T-helper 2 cell treated with Interferon-gamma antibody and Interleukin-4, amounts not matched to agents 5 μg/mL and 100 μg/mL, for 36 hours (primary cell): Measurements from ENCODE around the gene ZNF385D.

Source experiments
- DNase-seq: peaks from one replicate; pipeline ENCODE4 v3.0.0; 2021; ENCODE audit warnings: low spot score
- H3K27ac Mint-ChIP-seq: one replicate; pipeline ENCODE4 v1.8.0; 2021; ENCODE audit warnings: mild to moderate bottlenecking, mixed read lengths
- H3K27me3 Mint-ChIP-seq: one replicate; pipeline ENCODE4 v1.8.0; 2021; ENCODE audit warnings: low read depth, mixed read lengths
- H3K36me3 Mint-ChIP-seq: one replicate; pipeline ENCODE4 v1.8.0; 2021; ENCODE audit warnings: low read depth, mixed read lengths
- H3K4me1 Mint-ChIP-seq: one replicate; pipeline ENCODE4 v1.8.0; 2021; ENCODE audit warnings: low read depth, mixed read lengths
- H3K4me3 Mint-ChIP-seq: one replicate; pipeline ENCODE4 v1.8.0; 2022; ENCODE audit warnings: mild to moderate bottlenecking, moderate library complexity, mixed read lengths
- H3K9me3 Mint-ChIP-seq: one replicate; pipeline ENCODE4 v1.8.0; 2021; ENCODE audit warnings: mixed read lengths

The ZNF385D gene

DNA sequence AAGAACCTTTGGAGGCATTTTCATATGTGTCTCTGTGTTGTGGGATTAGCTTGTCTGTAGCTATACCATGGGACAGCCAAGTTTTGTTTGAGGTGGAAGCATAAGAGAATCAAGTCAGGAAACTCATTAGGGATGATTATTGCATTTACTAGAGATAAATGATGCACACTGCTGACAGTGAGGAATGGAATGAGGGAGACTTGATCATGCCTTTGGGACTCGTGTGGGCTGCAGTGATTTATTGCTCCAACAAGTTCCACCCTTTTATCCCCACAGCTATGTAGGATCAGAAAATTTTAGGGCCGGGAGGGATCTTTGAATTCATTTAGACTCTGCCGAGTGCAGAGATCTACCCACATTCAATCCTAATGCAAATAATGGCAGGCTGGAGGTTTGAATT, 16.3 kb downstream of the ZNF385D start:
- Mint-ChIP-seq H3K27ac (no peak overlapping the region), H3K36me3 (no peaks in the 10 kb centered on the region), H3K27me3 (no peaks in the 10 kb centered on the region), H3K9me3 (peaks cover 25% of the 10 kb centered on the region), H3K4me1 (no peaks in the 10 kb centered on the region), H3K4me3 (no peak overlapping the region)
- no peak for DNase-seq

DNA sequence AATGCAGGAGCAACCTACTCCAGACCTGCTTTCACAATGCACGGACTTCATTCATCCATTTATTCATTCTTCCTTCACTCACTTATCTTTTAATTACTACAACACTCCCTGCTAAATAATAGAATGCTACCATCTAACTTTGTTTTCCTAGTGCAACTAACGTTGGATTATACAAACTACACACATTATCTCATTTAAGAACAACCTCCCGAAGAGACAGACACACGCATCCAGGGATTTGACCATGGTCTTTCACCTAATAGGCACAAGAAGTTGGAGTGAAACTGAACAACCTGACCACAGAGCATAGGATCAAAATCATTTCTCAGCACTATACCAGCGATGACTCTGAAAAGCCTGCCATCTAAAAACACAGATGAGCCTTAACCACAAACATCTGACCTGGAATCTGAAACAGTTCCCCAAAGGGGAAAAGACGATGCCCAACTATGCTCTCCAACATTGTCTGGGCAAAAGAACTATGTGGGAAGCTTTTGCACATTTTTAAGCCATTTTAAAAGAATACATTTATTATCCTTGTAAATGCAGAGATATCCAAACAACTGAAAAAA, 21.0 kb downstream of the ZNF385D start:
- H3K27me3 Mint-ChIP-seq, result no peaks in the 10 kb centered on the region
- no peak overlapping the region for H3K27ac Mint-ChIP-seq
- no peaks in the 10 kb centered on the region for H3K4me1 Mint-ChIP-seq
- no peak for DNase-seq
- H3K4me3 Mint-ChIP-seq, result no peak overlapping the region
- H3K36me3 Mint-ChIP-seq, result no peaks in the 10 kb centered on the region
- H3K9me3 Mint-ChIP-seq, result peaks cover 23% of the 10 kb centered on the region

DNA sequence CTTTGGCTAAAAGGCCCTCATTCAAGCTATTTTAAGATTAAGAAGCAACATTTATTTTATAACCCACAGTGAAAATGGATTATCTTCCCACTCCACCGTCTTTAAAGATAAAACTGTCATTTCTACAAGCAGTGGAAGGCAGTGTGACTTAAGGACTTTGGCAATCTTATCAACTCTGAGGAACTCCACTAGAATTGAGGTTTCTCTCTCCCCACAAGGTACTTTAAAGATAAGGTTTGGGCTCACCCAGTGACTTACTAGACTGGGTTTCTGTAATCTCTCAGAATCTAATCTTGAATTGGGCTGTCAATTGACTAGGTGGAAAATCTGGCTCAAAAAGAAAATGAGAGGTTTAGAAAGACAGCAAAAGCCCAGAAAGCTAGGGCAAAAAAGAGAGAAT, 21.7 kb downstream of the ZNF385D start:
- peaks cover 22% of the 10 kb centered on the region for H3K9me3 Mint-ChIP-seq
- no peak for DNase-seq
- H3K27ac Mint-ChIP-seq, result no peak overlapping the region
- H3K27me3 Mint-ChIP-seq, result no peaks in the 10 kb centered on the region
- H3K36me3 Mint-ChIP-seq, result no peaks in the 10 kb centered on the region
- no peak overlapping the region for H3K4me3 Mint-ChIP-seq
- no peaks in the 10 kb centered on the region for H3K4me1 Mint-ChIP-seq

GRCh38 chr3:21722768-21723167, 28.2 kb downstream of the ZNF385D start:
- no peaks in the 10 kb centered on the region for H3K4me1 Mint-ChIP-seq
- H3K4me3 Mint-ChIP-seq, result no peak overlapping the region
- H3K27me3 Mint-ChIP-seq, result no peaks in the 10 kb centered on the region
- DNase-seq, result no peak
- no peaks in the 10 kb centered on the region for H3K36me3 Mint-ChIP-seq
- H3K27ac Mint-ChIP-seq, result no peak overlapping the region
- H3K9me3 Mint-ChIP-seq, result peaks cover 41% of the 10 kb centered on the region

DNA sequence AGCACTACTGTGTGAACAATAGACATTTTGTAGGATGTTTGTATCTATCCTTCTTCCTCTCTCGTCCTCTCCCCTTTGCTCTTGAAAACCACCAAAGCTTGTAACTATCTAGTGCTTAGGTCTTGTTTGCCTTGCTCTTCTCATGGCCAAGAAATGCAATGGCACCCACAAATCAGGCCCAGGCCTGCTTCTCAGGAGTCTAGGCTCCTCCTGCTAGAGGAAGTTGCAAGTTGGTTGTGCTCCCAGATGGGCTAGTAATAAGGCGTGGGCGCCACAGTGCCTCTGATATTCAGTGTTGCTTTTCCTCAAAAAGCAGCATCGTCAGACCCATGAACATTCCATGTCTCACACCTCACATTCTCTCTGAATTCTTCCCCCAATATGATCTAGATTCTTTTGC, 28.7 kb downstream of the ZNF385D start:
- no peak for DNase-seq
- no peaks in the 10 kb centered on the region for H3K36me3 Mint-ChIP-seq
- no peak overlapping the region for H3K4me3 Mint-ChIP-seq
- no peaks in the 10 kb centered on the region for H3K27me3 Mint-ChIP-seq
- no peak overlapping the region for H3K27ac Mint-ChIP-seq
- H3K4me1 Mint-ChIP-seq, result no peaks in the 10 kb centered on the region
- H3K9me3 Mint-ChIP-seq, result peaks cover 41% of the 10 kb centered on the region

- no peak overlapping the region for H3K27ac Mint-ChIP-seq
- peaks cover 36% of the 10 kb centered on the region for H3K9me3 Mint-ChIP-seq
- no peak for DNase-seq
- H3K4me1 Mint-ChIP-seq, result no peaks in the 10 kb centered on the region
- H3K36me3 Mint-ChIP-seq, result no peaks in the 10 kb centered on the region
- no peaks in the 10 kb centered on the region for H3K27me3 Mint-ChIP-seq
- H3K4me3 Mint-ChIP-seq, result no peak overlapping the region
Observed at GRCh38 chr3:21718943-21719591, 31.9 kb downstream of the ZNF385D start.

DNA sequence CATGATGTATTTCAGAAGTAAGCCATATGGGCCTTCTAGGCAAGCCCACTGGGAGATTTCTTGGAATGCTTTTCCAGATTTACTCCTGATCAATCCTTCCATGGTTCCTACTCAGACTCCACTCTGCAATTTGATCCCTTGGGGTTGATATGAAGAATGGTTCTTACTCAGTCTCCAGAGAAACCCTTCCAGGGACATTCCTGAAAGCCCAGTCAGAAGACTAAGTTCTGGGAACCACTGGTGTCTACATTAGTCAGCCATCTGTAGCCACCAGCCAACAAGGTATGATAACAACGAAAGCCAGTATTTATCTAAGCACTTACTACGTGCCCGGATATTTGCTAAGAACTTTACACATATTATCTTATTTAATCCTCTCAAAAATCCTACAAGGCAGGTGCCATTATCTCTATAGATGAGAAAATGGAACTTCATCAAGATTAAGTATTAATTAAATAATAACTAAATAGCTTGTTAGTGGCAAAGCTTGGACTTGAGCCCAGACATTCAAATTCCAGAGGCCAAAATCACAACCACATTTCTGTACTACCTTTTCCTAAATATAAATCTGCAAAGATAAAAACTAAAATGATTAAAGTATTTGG, 32.7 kb downstream of the ZNF385D start:
- Mint-ChIP-seq H3K4me1 (no peaks in the 10 kb centered on the region), H3K9me3 (peaks cover 33% of the 10 kb centered on the region), H3K36me3 (no peaks in the 10 kb centered on the region), H3K27me3 (no peaks in the 10 kb centered on the region), H3K4me3 (no peak overlapping the region), H3K27ac (no peak overlapping the region)
- no peak for DNase-seq

- Mint-ChIP-seq H3K27me3 (no peaks in the 10 kb centered on the region), H3K4me3 (no peak overlapping the region), H3K36me3 (no peaks in the 10 kb centered on the region), H3K4me1 (no peaks in the 10 kb centered on the region), H3K27ac (no peak overlapping the region), H3K9me3 (peaks cover 27% of the 10 kb centered on the region)
- DNase-seq, result no peak
Observed at GRCh38 chr3:21715662-21716061, 35.3 kb downstream of the ZNF385D start.

- Mint-ChIP-seq H3K27ac (no peak overlapping the region), H3K4me3 (no peak overlapping the region), H3K9me3 (peaks cover 19% of the 10 kb centered on the region), H3K4me1 (no peaks in the 10 kb centered on the region), H3K36me3 (no peaks in the 10 kb centered on the region), H3K27me3 (no peaks in the 10 kb centered on the region)
- DNase-seq, result no peak
Observed at GRCh38 chr3:21705769-21706168, 45.2 kb downstream of the ZNF385D start.

- Mint-ChIP-seq H3K36me3 (no peaks in the 10 kb centered on the region), H3K9me3 (peaks cover 20% of the 10 kb centered on the region), H3K27me3 (no peaks in the 10 kb centered on the region), H3K4me3 (no peak overlapping the region), H3K4me1 (no peaks in the 10 kb centered on the region), H3K27ac (no peak overlapping the region)
- no peak for DNase-seq
Observed at GRCh38 chr3:21704796-21705195, 46.2 kb downstream of the ZNF385D start.

GRCh38 chr3:21703291-21703690, 47.7 kb downstream of the ZNF385D start:
- Mint-ChIP-seq H3K4me1 (no peaks in the 10 kb centered on the region), H3K36me3 (no peaks in the 10 kb centered on the region), H3K9me3 (peaks cover 15% of the 10 kb centered on the region), H3K27me3 (no peaks in the 10 kb centered on the region), H3K27ac (no peak overlapping the region), H3K4me3 (no peak overlapping the region)
- DNase-seq, result no peak

- H3K4me3 Mint-ChIP-seq, result no peak overlapping the region
- peaks cover 23% of the 10 kb centered on the region for H3K9me3 Mint-ChIP-seq
- H3K27me3 Mint-ChIP-seq, result no peaks in the 10 kb centered on the region
- no peak for DNase-seq
- no peaks in the 10 kb centered on the region for H3K36me3 Mint-ChIP-seq
- no peaks in the 10 kb centered on the region for H3K4me1 Mint-ChIP-seq
- H3K27ac Mint-ChIP-seq, result no peak overlapping the region
Observed at GRCh38 chr3:21697707-21698106, 53.3 kb downstream of the ZNF385D start.

GRCh38 chr3:21694506-21694905, 56.5 kb downstream of the ZNF385D start:
- no peaks in the 10 kb centered on the region for H3K4me1 Mint-ChIP-seq
- H3K27ac Mint-ChIP-seq, result no peak overlapping the region
- no peaks in the 10 kb centered on the region for H3K27me3 Mint-ChIP-seq
- no peak for DNase-seq
- H3K4me3 Mint-ChIP-seq, result no peak overlapping the region
- peaks cover 39% of the 10 kb centered on the region for H3K9me3 Mint-ChIP-seq
- no peaks in the 10 kb centered on the region for H3K36me3 Mint-ChIP-seq

DNA sequence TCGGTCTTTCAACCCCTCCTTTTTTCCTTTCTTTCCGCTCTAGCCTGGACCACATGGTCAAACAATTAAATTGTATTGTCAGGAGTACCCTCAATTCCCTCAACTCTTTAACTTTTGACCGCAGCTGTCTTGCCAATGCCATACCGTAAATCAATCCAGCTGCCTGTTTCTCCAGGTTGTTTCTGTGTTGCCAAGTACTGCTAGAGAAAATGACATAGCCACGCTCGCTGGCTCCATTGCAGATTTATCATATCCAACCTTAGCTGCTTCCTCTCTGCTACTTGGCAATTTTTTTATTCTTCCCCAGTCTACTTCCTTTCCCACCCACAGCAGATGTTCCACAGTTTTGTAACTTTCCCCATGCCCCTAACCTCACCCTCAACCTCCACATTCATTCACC, 60.0 kb downstream of the ZNF385D start:
- Mint-ChIP-seq H3K4me3 (no peak overlapping the region), H3K27me3 (no peaks in the 10 kb centered on the region), H3K36me3 (no peaks in the 10 kb centered on the region), H3K9me3 (peaks cover 27% of the 10 kb centered on the region), H3K4me1 (no peaks in the 10 kb centered on the region), H3K27ac (no peak overlapping the region)
- DNase-seq, result no peak

DNA sequence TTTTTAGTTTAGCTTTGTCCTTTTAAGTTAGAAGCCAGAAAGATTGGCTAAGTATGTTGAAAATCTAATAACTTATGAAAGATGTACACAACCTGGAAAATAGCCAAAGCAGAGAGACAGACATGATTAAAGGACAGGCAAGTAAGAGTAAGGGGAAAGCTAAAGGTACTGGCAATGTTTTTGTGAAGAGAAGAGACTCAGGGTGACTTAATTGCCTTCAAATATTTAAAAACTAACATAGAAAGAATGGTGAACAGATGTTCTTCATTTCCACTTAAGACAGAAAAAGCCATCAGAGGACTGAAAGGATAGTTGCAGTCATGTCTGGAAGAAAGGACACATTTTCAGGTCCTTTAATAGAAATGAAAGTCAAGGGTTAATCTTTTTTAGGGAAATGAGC, 68.8 kb downstream of the ZNF385D start:
- Mint-ChIP-seq H3K4me3 (no peak overlapping the region), H3K36me3 (no peaks in the 10 kb centered on the region), H3K27ac (no peak overlapping the region), H3K9me3 (peaks cover 21% of the 10 kb centered on the region), H3K27me3 (no peaks in the 10 kb centered on the region), H3K4me1 (no peaks in the 10 kb centered on the region)
- DNase-seq, result no peak
